ENCODE results near the gene UBR3.
"Not testable (repeated sequence)": the region's sequence is repeated elsewhere in the genome, so short reads cannot be mapped to it uniquely, and the experiment has no call there.

Gene UBR3

GRCh38 chr2:169827272-169828140 is at the start of gene UBR3:
TSS of gene UBR3 (plus strand) at chr2:169827454. CDS start at chr2:169827508, 54 bp downstream.
- peak; percentile 22 to 63 for DNase-seq

- no peak for DNase-seq
These were observed 48.8 kb upstream of the UBR3 start for GRCh38 chr2:169778446-169778845.

- DNase-seq, result no peak
These were observed 45.8 kb upstream of the UBR3 start for GRCh38 chr2:169781249-169782013.

GRCh38 chr2:169782513-169782912 is 44.7 kb upstream of the UBR3 start:
- no peak for DNase-seq

- DNase-seq, result no peak
These were observed 36.7 kb upstream of the UBR3 start for GRCh38 chr2:169790581-169790980.

GRCh38 chr2:169795181-169795580 is 32.1 kb upstream of the UBR3 start:
- DNase-seq, result no peak

GRCh38 chr2:169796441-169796840 is 30.8 kb upstream of the UBR3 start:
- no peak for DNase-seq

GRCh38 chr2:169797601-169798000 is 29.7 kb upstream of the UBR3 start:
- DNase-seq, result no peak

GRCh38 chr2:169798397-169798717 is 28.9 kb upstream of the UBR3 start:
- no peak for DNase-seq

GRCh38 chr2:169798718-169799592 is 28.3 kb upstream of the UBR3 start, which contains the start of gene SSB:
TSS of gene SSB (plus strand) at chr2:169798871. CDS start at chr2:169800961, 2,090 bp downstream.
- DNase-seq, result peak; percentile 69 to 75

- no peak for DNase-seq
These were observed 23.8 kb upstream of the UBR3 start for GRCh38 chr2:169803480-169803879.

GRCh38 chr2:169806586-169806985 is 20.7 kb upstream of the UBR3 start:
- DNase-seq, result no peak

GRCh38 chr2:169808221-169808620 is 19.0 kb upstream of the UBR3 start:
- no peak for DNase-seq

- DNase-seq, result no peak
These were observed 11.4 kb upstream of the UBR3 start for GRCh38 chr2:169815849-169816248.

- not testable (repeated sequence) for DNase-seq
These were observed 10.3 kb upstream of the UBR3 start for GRCh38 chr2:169816961-169817360.

GRCh38 chr2:169817369-169817768 is 9.9 kb upstream of the UBR3 start:
- DNase-seq, result not testable (repeated sequence)

- DNase-seq, result no peak
These were observed 9.0 kb upstream of the UBR3 start for GRCh38 chr2:169818241-169818640.

- DNase-seq, result no peak
These were observed 8.1 kb upstream of the UBR3 start for GRCh38 chr2:169819106-169819505.

GRCh38 chr2:169820101-169820500 is 7.2 kb upstream of the UBR3 start:
- DNase-seq, result not testable (repeated sequence)

- DNase-seq, result no peak
These were observed 5.2 kb upstream of the UBR3 start for GRCh38 chr2:169822036-169822435.

- no peak for DNase-seq
These were observed 4.4 kb upstream of the UBR3 start for GRCh38 chr2:169822785-169823392.

GRCh38 chr2:169823996-169824372 is 3.3 kb upstream of the UBR3 start:
- no peak for DNase-seq

Measured in cerebellar nuclear complex (tissue), 1 donor.